ENCODE results near the gene CHML.

DNA sequence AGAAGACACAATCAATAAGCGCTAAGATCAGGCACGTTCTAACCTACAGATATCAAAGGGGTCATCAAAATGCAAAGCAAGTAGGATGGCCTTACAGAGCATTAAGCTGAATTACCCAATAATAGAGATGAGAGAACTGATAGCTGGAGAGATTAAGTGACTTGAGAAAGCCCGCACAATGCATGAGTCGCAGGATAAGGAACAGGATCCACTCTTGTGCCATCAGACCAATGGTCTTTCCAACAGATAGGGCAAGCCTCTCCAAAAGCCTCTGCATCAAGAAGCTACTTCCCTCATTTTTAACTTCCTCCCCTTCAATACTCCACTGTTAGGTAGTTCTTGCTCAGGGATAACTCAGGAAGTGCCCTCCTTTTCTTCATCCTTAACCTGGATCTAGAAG is 2.6 kb downstream of the CHML start:
- TF ChIP-seq TCF12 (IDR thresholded peaks at IDR 0.05; ENCODE audit: low read depth): no peak
- TF ChIP-seq, protein P1, sequence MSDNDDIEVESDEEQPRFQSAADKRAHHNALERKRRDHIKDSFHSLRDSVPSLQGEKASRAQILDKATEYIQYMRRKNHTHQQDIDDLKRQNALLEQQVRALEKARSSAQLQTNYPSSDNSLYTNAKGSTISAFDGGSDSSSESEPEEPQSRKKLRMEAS (IDR thresholded peaks at IDR 0.05): no peak
- TF ChIP-seq CREB1 (IDR thresholded peaks at IDR 0.05; ENCODE audit: low read depth): no peak
- no peak for TF ChIP-seq YY1 (IDR thresholded peaks at IDR 0.05; ENCODE audit: low read depth)
- TF ChIP-seq TAF1 (IDR thresholded peaks at IDR 0.05; ENCODE audit: low read depth): no peak
- TF ChIP-seq RAD21 (IDR thresholded peaks at IDR 0.05; ENCODE audit: low read depth): no peak
- no peak for TF ChIP-seq REST (IDR thresholded peaks at IDR 0.05; ENCODE audit: low read depth)

Data from Ishikawa (cell line).